22Rv1 (cell line): ENCODE measurements around the gene UPK3A.

Source experiments
- CTCF ChIP-seq: fragments of 450-650 bp; IDR thresholded peaks from 2 replicates; pipeline ENCODE4 v1.5.1; 2017; ENCODE audit warnings: mild to moderate bottlenecking
- ZFX ChIP-seq: fragments of 450-650 bp; IDR thresholded peaks from 2 replicates; pipeline ENCODE4 v1.6.1; 2017; ENCODE audit warnings: antibody characterized with exemption, borderline replicate concordance

GRCh38 chr22:45291931-45292290, 7.2 kb downstream of the UPK3A start:
- TF ChIP-seq CTCF = no peak
- TF ChIP-seq ZFX = no peak
